GM12892 (cell line): ENCODE data around the gene DPF3.

ENCODE experiments used
- POLR2A ChIP-seq: IDR thresholded peaks from 2 replicates; pipeline ENCODE4 v1.6.1; 2011; ENCODE audit warnings: low read depth, low read length, control low read depth
- POLR2AphosphoS5 ChIP-seq: IDR thresholded peaks from 2 replicates; pipeline ENCODE4 v1.6.1; 2011; ENCODE audit warnings: low read depth, low read length, control low read depth

GRCh38 chr14:72708222-72708621 is 185.7 kb downstream of the DPF3 start:
- TF ChIP-seq POLR2A (no peak), POLR2AphosphoS5 (no peak)
